C4-2B (cell line): Measurements from ENCODE around the gene ARHGAP12.

Experiments used
- CTCF ChIP-seq: fragments of 450-650 bp; conservative IDR thresholded peaks from 2 replicates; pipeline ENCODE4 v1.5.1; 2017; ENCODE audit warnings: mild to moderate bottlenecking
- ZFX ChIP-seq: fragments of 450-650 bp; IDR thresholded peaks from 2 replicates; pipeline ENCODE4 v1.6.1; 2017

GRCh38 chr10:31830887-31831286 is 97.7 kb downstream of the ARHGAP12 start:
- no peak for TF ChIP-seq CTCF
- no peak for TF ChIP-seq ZFX
